T1000 (cell line): Measurements from ENCODE around the gene MAN2A2.

Source experiments
- DNase-seq: peaks from one replicate; lab custom pipeline; 2025; ENCODE audit warnings: mixed read lengths; lab: John Stamatoyannopoulos, UW

The MAN2A2 gene

GRCh38 chr15:90902840-90903732, at the start of gene MAN2A2:
Gene MAN2A2 (plus strand): TSS chr15:90903302. CDS start chr15:90904208, 906 bp downstream.
- no peak for DNase-seq

DNA sequence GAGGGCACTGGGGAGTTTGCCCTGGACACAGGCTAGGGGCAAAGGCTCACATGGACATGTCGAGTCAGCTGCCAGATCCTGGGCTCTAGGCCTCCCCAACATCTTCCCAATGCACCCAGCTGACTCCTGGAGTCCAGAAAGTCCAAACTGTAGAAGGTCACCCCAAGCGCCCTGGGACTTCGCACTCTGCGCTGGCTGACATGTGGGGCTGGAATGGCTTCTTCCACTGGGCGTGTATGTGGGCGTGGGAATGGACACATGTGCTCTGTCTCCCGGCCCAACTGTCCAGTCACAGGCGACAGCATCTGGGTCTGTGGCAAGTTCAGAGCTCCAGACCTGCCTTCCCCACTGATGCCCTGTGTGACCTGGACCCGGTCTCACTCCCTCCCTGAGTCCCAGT, 48.0 kb upstream of the MAN2A2 start:
- DNase-seq: no peak

DNA sequence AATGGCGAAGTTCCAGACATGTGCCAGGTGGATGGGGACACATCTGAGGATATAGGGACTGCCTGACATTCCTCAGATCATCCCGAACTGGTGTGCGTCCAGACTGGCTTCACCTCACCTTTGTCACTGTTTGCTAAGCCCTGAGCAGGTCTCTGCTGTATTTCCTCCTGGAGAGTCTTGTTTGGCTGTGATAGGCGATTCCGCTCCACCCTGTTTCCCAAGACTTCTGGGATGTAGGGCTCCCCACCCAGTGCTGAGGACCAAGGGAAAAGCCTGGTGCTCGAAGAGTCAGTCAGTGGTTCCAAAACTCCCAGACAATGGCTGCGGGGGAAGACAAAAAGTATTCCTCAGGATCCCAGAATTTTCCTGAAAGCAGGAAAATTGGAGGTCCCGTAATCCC, 45.8 kb upstream of the MAN2A2 start:
- no peak for DNase-seq

DNA sequence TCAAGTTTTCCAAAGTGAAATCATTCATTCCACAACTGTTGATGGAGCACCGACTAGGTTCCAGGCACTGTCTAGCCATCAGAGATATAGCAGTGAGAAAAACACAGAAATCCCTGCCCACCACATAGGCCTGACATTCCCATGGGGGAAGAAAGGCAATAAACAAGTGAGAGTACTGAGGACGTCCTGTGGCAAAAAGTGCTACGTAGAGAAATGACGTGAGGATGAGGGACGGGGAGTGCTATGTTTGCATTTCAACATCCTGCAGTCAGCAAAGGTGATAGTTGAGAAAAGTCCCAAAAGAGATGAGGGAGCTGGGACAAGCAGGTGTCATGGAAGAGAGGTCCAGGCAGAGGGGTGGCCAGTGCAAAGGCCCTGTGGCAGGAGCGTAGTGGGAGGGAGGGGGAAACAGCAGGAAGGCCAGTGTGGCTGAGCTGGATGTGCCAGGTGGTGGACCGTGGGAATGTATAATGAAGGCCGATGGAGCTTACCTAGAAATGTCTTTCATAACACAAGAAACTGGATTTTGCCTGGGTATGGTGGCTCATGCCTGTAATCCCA, 45.1 kb upstream of the MAN2A2 start:
- DNase-seq: no peak

DNA sequence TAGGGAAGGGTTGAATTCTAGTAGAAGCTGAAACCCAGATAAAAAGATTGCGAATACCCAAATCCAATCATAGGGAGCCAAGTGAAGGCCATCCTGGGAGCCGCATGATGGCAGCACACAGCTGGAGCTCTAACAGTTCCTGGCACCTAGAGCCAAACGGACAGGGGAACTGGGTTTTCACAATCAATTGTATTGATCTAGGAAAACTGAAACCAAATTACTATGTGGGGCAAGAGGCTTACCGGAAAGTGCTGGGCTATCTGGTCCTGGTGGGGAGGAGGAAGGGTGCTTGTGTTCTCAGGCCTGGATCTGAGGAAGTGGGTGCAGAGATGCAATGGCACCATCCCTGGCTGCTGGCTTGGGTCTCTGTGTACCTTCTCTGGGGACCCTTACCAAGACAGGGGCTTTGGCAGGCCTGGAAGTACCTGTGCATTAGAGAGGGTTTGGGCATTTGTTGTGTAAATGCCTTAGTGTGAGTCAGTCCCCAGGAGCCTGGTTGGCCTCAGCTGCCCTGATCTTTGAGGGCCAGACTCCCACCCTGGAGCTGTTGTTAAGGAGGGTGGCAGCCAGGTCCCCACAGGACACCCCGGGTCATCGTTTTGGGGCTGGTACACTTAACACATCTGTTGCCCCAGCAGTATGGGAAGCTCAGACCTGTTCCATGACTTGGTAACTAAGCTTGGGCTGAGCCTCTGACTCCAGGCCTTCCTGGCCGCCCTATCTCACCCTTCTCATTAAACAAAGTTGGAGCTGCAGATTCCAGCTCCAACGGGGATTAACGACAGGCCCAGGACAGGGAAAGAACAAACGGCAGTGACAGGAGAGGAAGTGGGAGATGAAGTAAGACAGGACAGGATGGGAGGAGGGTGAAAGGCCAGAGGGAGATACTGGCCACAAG, 43.6 kb upstream of the MAN2A2 start:
- no peak for DNase-seq

DNA sequence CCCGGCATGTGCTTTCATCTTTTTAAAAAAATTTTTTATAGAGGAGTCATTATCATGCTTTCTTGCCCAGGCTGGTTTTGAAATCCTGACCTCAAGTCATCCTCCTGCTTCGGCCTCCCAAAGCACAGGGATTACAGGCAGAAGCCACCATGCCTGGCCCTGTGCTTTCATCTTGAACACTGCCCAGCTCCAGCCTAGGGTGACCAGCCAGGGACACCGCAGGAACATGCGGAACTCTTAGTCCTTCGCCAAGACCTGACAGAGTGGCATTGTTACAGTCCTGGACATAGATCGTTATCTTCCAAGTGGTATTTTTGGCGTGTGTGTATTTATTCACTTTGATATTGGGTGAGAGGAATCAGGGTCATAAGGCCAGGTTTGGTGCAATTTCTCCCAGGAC, 42.7 kb upstream of the MAN2A2 start:
- no peak for DNase-seq

DNA sequence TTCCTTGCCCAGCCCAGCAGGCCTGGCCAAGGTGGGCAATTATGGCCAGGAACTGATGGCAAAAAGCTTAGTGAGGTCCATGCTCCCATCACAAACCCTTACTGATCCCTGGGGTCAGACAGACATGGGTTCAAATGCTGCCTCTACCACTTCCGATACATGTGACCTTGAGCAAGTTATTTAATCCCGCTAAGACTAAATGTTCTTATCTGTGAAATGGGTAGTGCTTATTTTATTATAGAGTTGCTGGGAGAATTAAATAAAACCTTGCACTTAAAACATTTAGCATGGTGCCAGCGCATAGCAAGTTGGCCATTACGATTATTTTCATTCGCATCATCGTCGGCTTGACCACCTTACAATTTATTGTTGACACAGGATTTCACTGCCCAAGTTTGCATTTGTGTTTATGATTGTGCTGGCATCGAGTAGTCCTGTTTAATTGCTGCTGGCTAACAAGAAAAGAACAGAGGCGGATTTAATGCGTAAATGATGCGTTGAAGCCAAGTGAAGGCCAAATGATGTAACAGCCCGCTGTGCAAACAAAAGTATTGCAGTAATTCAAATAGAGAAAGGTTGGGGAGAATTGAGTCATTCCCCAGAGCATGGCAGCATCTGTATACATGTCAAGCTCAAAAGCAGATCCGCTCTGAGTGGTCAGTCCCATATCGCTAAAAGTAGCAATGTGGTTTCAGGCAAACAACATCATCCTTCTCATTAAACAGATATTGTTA, 42.0 kb upstream of the MAN2A2 start:
- DNase-seq: no peak

- DNase-seq: no peak
These were observed 40.6 kb upstream of the MAN2A2 start for GRCh38 chr15:90862487-90862886.

DNA sequence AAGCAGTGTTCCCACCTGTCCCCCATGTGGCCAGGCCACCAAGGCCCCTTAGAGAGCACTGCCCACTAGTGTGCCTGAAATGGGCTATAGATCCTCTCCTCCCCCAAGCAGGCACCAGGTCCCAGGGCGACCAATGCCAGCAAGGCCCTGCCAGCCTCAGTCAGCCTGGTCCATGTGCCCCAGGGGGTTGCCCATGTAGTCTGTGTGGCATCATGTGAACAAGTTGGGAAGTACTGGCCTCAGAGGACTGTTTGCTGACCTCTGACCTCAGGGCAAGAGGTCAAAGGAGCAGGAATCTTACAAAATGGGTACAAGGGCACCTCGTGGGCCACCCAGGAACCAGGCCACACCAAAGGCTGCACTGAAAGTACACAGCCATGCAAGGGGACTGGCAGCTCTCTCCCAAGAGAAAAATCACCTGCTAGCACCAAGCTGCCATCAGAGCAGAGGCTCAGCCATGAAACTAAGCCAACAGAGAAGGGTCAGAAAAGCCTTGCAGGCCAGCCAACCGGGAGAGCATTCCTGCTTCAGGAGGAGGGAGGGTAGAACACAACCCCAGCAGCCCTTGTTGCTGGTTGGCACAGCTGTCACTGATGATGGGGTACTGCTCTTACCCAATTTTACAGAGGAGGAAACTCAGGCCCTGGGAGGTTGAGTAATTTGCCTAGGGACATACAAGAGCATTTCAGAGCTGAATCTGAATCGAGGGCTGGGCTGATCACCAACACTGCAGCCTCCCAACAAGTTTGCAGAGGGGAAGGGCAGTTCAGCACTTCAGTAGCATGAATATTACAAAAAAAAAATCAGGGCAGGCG, 39.9 kb upstream of the MAN2A2 start:
- DNase-seq: peak; percentile 67

DNA sequence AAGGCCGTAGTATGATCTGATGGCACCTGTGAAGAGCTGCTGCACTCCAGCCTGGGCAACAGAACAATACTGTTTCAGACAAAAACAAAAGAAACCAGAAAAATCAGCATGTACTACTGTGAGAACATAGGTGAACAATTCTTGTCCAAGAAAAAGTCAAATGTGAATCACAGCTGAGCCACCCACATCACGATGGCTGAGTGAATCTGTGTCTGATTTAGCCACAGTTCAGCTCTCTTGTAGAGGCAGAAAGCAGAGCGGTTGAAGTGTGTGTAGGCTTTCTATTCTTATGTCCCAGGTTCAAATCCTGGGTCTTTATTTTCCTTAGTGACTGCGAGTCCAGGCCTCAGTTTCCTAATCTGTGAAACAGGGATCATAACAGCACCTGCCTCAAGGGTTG, 39.1 kb upstream of the MAN2A2 start:
- DNase-seq: no peak

DNA sequence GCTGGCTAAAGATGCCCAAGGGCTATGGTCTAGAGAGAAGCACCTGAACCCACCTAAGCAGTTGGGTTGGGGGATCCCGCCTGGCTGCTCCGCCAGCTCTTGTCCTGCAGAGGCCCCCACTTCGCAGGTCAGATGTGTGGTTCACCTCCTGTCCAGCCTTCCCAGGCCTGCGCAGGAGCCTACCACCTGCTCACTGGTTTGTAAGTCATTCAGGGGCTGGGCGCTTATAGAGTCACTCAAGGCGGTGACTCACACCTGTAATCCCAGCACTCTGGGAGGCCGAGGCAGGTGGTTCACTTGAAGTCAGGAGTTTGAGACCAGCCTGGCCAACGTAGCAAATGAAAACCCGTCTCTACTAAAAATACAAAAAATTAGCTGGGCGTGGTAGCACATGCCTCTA, 38.6 kb upstream of the MAN2A2 start:
- no peak for DNase-seq

GRCh38 chr15:90865702-90866101, 37.4 kb upstream of the MAN2A2 start:
- DNase-seq: no peak

DNA sequence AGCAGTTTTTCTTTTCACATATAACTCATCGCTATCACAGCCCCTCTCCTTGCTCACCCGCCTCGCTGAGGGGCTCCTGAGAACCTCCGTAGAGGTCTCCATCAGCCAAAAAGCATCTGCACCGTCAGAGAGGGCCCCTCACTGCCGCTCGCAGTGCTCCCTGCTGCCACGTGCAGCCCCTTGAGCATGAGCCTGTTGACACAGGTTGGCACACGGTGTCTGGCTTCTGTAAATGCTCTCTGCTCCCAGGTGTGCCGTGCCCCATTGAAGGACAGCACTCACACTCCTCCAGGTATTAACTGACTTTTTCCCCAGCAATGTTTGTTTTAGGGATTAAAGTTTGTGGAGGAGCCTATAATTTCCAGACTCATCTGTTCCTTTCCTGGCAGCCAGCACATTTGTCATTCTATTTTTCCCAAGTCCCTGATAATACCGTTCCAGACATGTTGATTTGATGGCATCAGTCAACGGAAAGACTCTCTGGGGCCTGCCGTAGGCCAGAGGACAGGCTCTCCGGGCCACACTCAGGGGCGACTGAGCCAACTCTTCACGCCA, 36.9 kb upstream of the MAN2A2 start:
- no peak for DNase-seq

DNA sequence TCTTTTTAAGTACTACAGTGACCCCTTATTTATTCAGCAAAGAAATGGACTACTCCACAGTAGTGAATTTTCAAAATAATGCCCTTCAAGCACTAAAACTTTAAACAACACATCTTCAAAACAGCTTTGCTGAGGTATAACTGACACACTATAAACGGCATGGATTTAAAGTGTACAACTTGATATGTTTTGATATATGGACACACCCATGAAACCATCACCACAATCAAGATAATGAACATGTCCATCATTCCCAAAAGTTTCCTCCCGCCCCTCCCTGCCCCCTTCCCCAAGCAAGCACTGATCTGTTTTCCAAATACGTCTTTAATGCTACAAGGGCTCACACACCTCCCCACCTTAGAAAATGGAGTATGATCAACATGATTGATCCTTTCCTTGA, 36.3 kb upstream of the MAN2A2 start:
- no peak for DNase-seq

DNA sequence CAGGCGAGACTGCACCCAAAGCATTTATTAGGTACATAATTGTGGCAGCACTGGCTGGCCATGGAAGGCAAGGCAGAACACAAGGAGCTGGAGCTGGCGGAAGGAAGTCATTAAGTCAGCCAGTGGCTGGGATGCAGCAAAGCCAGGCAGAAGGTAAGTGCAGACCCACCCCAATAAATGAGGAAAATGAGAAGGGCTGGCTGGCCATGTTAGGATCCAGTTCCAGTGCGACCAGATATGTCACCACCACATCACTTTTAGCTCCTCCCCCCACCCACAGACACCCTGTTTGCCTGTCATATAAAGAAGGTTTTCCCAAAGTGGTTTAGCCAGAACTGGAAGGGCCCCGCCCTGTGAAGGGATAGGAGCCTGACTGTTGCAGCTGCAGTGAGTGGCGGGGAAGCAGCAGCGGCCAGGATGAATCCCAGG, 34.8 kb upstream of the MAN2A2 start, which contains the start of gene FURIN:
Gene FURIN, plus strand, starts transcription at position 328 of the 429 bp plus-strand sequence. CDS start 7,153 bp downstream, outside the sequence.
- DNase-seq: no peak

GRCh38 chr15:90869140-90869541, 34.0 kb upstream of the MAN2A2 start:
- DNase-seq: no peak

DNA sequence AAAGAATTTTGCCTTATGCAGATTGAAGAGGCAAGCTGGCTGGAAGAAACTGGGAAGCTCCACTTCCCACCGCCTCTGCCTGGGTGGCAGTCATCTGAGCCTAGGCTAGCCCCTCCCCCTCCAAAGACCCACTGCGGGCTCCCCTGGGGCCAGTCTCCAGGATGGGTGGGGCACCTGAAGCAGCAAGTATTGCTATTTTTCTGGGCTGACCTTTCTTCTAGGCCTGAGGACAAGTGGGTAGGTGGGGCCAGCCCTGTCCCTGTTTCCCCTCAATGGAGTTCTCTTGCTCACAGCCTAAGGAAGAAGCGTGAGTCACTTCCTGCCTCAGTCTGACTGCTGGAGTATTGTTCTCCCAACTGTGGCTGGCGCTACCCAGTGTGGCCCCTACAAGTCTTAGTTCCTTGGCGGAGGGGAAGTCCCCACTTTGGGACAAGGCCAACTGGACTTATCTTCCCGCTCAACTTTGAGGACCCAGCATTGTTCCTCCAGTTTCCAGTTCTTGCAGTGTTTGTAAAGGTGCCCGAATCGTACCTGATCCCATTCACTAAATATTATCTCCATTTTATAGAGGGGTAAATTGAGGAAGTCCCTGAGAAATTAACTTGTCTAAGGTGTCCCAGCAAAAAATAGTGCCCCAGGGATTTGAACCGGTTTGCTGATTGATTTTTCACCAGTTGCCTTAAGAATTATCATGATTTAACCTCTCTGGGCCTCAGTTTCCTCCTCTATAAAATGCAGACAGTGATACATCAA, 33.3 kb upstream of the MAN2A2 start:
- peak; percentile 66 for DNase-seq

DNA sequence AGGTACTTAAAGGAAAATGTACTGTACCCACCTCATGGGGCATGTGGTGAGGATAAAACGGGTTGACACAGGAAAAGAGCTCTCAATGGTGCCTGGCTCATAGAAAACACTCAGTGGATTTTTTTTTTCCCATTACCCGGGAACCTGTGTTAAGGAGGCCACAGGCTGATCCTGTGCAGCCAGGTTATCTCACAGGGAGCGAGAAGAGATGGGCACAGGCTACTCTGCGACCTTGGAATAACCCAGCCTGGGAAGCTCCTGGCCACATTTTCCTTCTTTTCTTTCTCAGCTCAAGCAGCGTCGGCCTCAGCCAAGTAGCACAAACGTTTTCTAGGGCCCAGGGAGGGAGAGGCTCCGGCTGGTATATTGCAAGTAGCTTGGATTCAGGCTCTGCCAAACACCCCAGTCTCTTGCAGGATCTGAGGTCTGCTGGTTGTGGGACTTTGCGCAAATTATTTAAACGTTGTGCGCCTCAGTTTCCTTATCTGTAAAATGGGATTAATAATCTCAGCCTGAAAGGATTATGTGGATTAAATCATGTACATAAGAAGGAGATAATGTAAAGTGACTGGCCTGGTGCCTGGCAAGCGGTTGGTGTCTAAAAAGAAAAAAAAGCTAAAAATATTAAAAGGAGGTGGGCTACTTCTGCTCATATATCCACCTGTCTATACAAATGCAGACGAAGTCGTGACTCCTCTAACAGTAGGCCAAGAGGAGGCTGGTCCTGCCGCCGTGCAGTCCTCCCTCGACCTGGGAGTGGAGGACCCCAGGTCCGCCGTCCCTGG, 32.6 kb upstream of the MAN2A2 start:
- no peak for DNase-seq

GRCh38 chr15:90871139-90871715, 31.9 kb upstream of the MAN2A2 start:
- DNase-seq: peak; percentile 19
